H9 (cell line): Measurements from ENCODE around the gene ATP6AP1. TPM values are rescaled to one million over a fixed set of nuclear protein-coding genes. Genes with fewer than 3 reads are reported as not detected.

ENCODE experiments used
- DNase-seq: peaks from one replicate; pipeline ENCODE4 v3.0.0-alpha.2; 2017
- H2AFZ ChIP-seq: one replicate; pipeline ENCODE4 v1.6.1; 2013; ENCODE audit warnings: mild to moderate bottlenecking, low read length, control low read depth, moderate library complexity
- H2AK5ac ChIP-seq: 2 replicates; pipeline ENCODE4 v1.6.1; 2013; ENCODE audit warnings: low read length, control low read depth, mixed read lengths; ENCODE audit not compliant: insufficient read length
- H2BK120ac ChIP-seq: one replicate; pipeline ENCODE4 v1.6.1; 2013; ENCODE audit warnings: low read depth, mild to moderate bottlenecking, low read length, control low read depth, inconsistent platforms; ENCODE audit not compliant: poor library complexity, severe bottlenecking
- H2BK12ac ChIP-seq: 2 replicates; pipeline ENCODE4 v1.6.1; 2013; ENCODE audit warnings: low read length, control low read depth, mixed read lengths, low read depth; ENCODE audit not compliant: insufficient read length
- H2BK15ac ChIP-seq: 2 replicates; pipeline ENCODE4 v1.6.1; 2013; ENCODE audit warnings: low read depth, low read length, control low read depth
- H2BK20ac ChIP-seq: one replicate; pipeline ENCODE4 v1.6.1; 2013; ENCODE audit warnings: low read depth, mild to moderate bottlenecking, low read length, control low read depth, inconsistent platforms; ENCODE audit not compliant: poor library complexity, severe bottlenecking
- H2BK5ac ChIP-seq: 2 replicates; pipeline ENCODE4 v1.6.1; 2013; ENCODE audit warnings: low read length, control low read depth, mixed read lengths; ENCODE audit not compliant: insufficient read length
- H3K14ac ChIP-seq: 2 replicates; pipeline ENCODE4 v1.6.1; 2013; ENCODE audit warnings: low read length, control low read depth; ENCODE audit not compliant: insufficient read depth
- H3K18ac ChIP-seq: 2 replicates; pipeline ENCODE4 v1.6.1; 2013; ENCODE audit warnings: low read depth, mild to moderate bottlenecking, mixed read lengths, low read length, control low read depth; ENCODE audit not compliant: insufficient read length
- H3K23ac ChIP-seq: 2 replicates; pipeline ENCODE4 v1.6.1; 2013; ENCODE audit warnings: low read length, control low read depth, mixed read lengths, low read depth; ENCODE audit not compliant: insufficient read length
- H3K23me2 ChIP-seq: 2 replicates; pipeline ENCODE4 v1.6.1; 2013; ENCODE audit warnings: low read depth, mild to moderate bottlenecking, mixed read lengths, low read length, control low read depth; ENCODE audit not compliant: insufficient read length, poor library complexity, severe bottlenecking
- H3K27ac ChIP-seq: 2 replicates; pipeline ENCODE4 v1.5.1; 2013; ENCODE audit warnings: low read length, control low read depth, mixed read lengths, low read depth; ENCODE audit not compliant: insufficient read length
- H3K27me3 ChIP-seq: 2 replicates; pipeline ENCODE4 v1.6.1; 2013; ENCODE audit warnings: low read length, control low read depth, inconsistent platforms; ENCODE audit not compliant: insufficient read depth
- H3K4ac ChIP-seq: 2 replicates; pipeline ENCODE4 v1.6.1; 2013; ENCODE audit warnings: low read depth, mild to moderate bottlenecking, control low read depth, inconsistent platforms, low read length, moderate library complexity
- H3K4me1 ChIP-seq: 2 replicates; pipeline ENCODE4 v1.6.1; 2013; ENCODE audit warnings: low read length, control low read depth, inconsistent platforms; ENCODE audit not compliant: insufficient read depth
- H3K4me2 ChIP-seq: 2 replicates; pipeline ENCODE4 v1.6.1; 2013; ENCODE audit warnings: low read length, control low read depth, mixed read lengths; ENCODE audit not compliant: insufficient read length, insufficient read depth
- H3K56ac ChIP-seq: 2 replicates; pipeline ENCODE4 v1.6.1; 2013; ENCODE audit warnings: low read depth, mild to moderate bottlenecking, mixed read lengths, low read length, control low read depth; ENCODE audit not compliant: insufficient read length
- H3K79me1 ChIP-seq: 2 replicates; pipeline ENCODE4 v1.6.1; 2013; ENCODE audit warnings: low read depth, mild to moderate bottlenecking, moderate library complexity, low read length, control low read depth, inconsistent platforms; ENCODE audit not compliant: insufficient read depth, poor library complexity, severe bottlenecking
- H3K79me2 ChIP-seq: 2 replicates; pipeline ENCODE4 v1.6.1; 2013; ENCODE audit warnings: low read length, control low read depth, inconsistent platforms; ENCODE audit not compliant: insufficient read depth
- H3K9ac ChIP-seq: 2 replicates; pipeline ENCODE4 v1.6.1; 2013; ENCODE audit warnings: low read length, control low read depth, mixed read lengths; ENCODE audit not compliant: insufficient read length; ENCODE audit errors: extremely low read depth
- H3K9me3 ChIP-seq: one replicate; pipeline ENCODE4 v1.6.1; 2013; ENCODE audit warnings: low read depth, low read length, inconsistent platforms; ENCODE audit not compliant: control insufficient read depth
- H3T11ph ChIP-seq: one replicate; pipeline ENCODE4 v1.6.1; 2013; ENCODE audit warnings: mild to moderate bottlenecking, low read length, control low read depth, inconsistent platforms
- H4K20me1 ChIP-seq: one replicate; pipeline ENCODE4 v1.6.1; 2013; ENCODE audit not compliant: control insufficient read depth, insufficient read length, insufficient read depth
- H4K5ac ChIP-seq: 2 replicates; pipeline ENCODE4 v1.6.1; 2013; ENCODE audit warnings: low read depth, mild to moderate bottlenecking, mixed read lengths, low read length, control low read depth; ENCODE audit not compliant: insufficient read length
- H4K8ac ChIP-seq: replicated peaks from 2 replicates; pipeline ENCODE4 v1.6.1; 2013; ENCODE audit warnings: low read length, control low read depth, mixed read lengths, low read depth; ENCODE audit not compliant: insufficient read length
- H4K91ac ChIP-seq: 2 replicates; pipeline ENCODE4 v1.6.1; 2013; ENCODE audit warnings: low read depth, mild to moderate bottlenecking, moderate library complexity, mixed read lengths, low read length, control low read depth; ENCODE audit not compliant: insufficient read length
- H3K27ac Mint-ChIP-seq, 3 experiments: 2 replicates in 2 of 3; 3 replicates in 1 of 3; pipeline ENCODE4 v1.8.0; 2020 to 2021; ENCODE audit warnings: mixed read lengths in 3 of 3, mild to moderate bottlenecking in 1 of 3, moderate library complexity in 1 of 3
- H3K27me3 Mint-ChIP-seq: 2 replicates; pipeline ENCODE4 v1.8.0; 2021; ENCODE audit warnings: low read depth, mild to moderate bottlenecking, moderate library complexity, mixed read lengths
- H3K36me3 Mint-ChIP-seq, 3 experiments: 2 replicates in 2 of 3; 3 replicates in 1 of 3; pipeline ENCODE4 v1.8.0; 2020 to 2021; ENCODE audit warnings: low read depth in 3 of 3, mixed read lengths in 3 of 3; ENCODE audit not compliant: insufficient read depth in 1 of 3
- H3K4me1 Mint-ChIP-seq, 2 experiments: 2 replicates each; pipeline ENCODE4 v1.8.0; 2020; ENCODE audit warnings: mixed read lengths in 2 of 2
- H3K4me3 Mint-ChIP-seq, 2 experiments: 2 replicates in 1 of 2; 3 replicates in 1 of 2; pipeline ENCODE4 v1.8.0; 2020 to 2021; ENCODE audit warnings: mild to moderate bottlenecking in 2 of 2, mixed read lengths in 2 of 2, moderate library complexity in 1 of 2
- H3K9me3 Mint-ChIP-seq, 2 experiments: 2 replicates in 1 of 2; 3 replicates in 1 of 2; pipeline ENCODE4 v1.8.0; 2020; ENCODE audit warnings: mild to moderate bottlenecking in 2 of 2, mixed read lengths in 2 of 2, moderate library complexity in 1 of 2
- WGBS: extraction: QIAGEN DNeasy Blood & Tissue Kit; methylation state at CpG from one replicate; pipeline ENCODE4 v1.1.7; 2013; ENCODE audit warnings: missing lambda C conversion rate, low lambda C conversion rate, mixed read lengths; ENCODE audit not compliant: insufficient read length; ENCODE audit errors: extremely low coverage; 5-methylcytosine and 5-hydroxymethylcytosine counted together
- total RNA-seq: library from RNA; stranded (reverse); gene quantifications from 2 replicates; pipeline ENCODE4 v1.2.1, GENCODE V29; 2021
- TF ChIP-seq, protein P1 (sequence below): fragments of 200-600 bp; sonication (generic); conservative IDR thresholded peaks from 3 replicates; pipeline ENCODE4 v1.8.0; 2021; ENCODE audit warnings: antibody characterized with exemption, mild to moderate bottlenecking

ATP6AP1 gene
- total RNA-seq, 1 experiment from 2014 or later: 45.6 TPM

DNA sequence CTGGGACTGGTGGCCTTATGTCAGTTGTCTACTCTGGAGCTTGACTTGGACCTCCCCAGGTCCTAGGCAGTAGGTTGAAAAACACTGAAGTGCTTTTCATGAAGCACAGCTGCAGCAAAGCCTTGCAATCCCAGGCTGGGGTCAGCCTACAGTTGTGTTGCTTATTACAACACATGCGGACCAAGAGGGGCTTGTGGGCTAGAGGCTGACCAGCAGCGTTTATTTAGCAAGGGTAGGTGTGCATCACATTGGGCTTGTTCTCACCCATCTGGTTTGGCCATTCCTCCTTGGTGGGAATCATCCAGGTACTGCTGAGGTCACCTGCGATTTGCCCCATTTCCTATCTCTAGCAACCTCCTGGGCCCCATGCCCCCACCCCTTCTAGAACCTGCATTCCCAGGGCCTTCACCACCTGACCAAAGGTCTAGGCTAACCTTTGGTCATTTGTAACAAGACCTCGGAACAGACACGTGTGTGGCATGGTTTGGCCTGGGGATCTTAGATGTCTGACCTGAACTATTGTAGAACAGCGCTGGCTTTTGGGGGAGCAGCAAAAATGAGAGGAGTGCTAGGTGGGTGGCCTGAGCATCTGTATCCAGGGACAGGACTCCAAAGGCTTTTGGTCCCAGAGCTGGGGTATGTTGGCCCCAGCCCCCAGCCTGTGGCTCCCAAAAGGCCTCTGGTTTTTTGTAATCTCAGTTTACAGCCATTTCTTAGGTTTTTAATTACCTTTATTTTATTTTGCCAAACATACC lies 27.3 kb upstream of the ATP6AP1 start:
- no peak overlapping the region for H3K18ac ChIP-seq
- TF ChIP-seq, protein P1, sequence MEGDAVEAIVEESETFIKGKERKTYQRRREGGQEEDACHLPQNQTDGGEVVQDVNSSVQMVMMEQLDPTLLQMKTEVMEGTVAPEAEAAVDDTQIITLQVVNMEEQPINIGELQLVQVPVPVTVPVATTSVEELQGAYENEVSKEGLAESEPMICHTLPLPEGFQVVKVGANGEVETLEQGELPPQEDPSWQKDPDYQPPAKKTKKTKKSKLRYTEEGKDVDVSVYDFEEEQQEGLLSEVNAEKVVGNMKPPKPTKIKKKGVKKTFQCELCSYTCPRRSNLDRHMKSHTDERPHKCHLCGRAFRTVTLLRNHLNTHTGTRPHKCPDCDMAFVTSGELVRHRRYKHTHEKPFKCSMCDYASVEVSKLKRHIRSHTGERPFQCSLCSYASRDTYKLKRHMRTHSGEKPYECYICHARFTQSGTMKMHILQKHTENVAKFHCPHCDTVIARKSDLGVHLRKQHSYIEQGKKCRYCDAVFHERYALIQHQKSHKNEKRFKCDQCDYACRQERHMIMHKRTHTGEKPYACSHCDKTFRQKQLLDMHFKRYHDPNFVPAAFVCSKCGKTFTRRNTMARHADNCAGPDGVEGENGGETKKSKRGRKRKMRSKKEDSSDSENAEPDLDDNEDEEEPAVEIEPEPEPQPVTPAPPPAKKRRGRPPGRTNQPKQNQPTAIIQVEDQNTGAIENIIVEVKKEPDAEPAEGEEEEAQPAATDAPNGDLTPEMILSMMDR: no peak
- Mint-ChIP-seq H3K4me1 (peaks cover 0 to 15% of the 10 kb centered on the region in 2 experiments; a peak in 2 of 4 replicates), H3K27ac (peak overlapping the region in 2 of 3 experiments; percentile 53 to 79; a peak in 2 of 7 replicates), H3K27me3 (peaks cover 5% of the 10 kb centered on the region), H3K9me3 (peaks cover 74 to 79% of the 10 kb centered on the region in 2 experiments), H3K36me3 (peaks cover 30 to 47% (median 36%) of the 10 kb centered on the region in 3 experiments), H3K4me3 (peak overlapping the region; percentile 64 to 97; a peak in 3 of 5 replicates)
- no peak overlapping the region for H4K5ac ChIP-seq
- H3K23me2 ChIP-seq: peaks cover 16% of the 10 kb centered on the region
- H3T11ph ChIP-seq: no peak overlapping the region
- H2BK20ac ChIP-seq: no peak overlapping the region
- no peak overlapping the region for H3K23ac ChIP-seq
- H2BK120ac ChIP-seq: no peak overlapping the region
- WGBS: no CpG with 5 or more reads among the region's 6 CpGs
- H3K4ac ChIP-seq: no peak overlapping the region
- no peak overlapping the region for H2AFZ ChIP-seq
- no peak overlapping the region for H2BK15ac ChIP-seq
- H3K79me1 ChIP-seq: no peaks in the 10 kb centered on the region
- no peak overlapping the region for H3K27ac ChIP-seq
- H3K27me3 ChIP-seq: no peaks in the 10 kb centered on the region
- no peak overlapping the region for H2AK5ac ChIP-seq
- H4K8ac ChIP-seq: no peak overlapping the region
- no peak overlapping the region for H3K14ac ChIP-seq
- H2BK12ac ChIP-seq: no peak overlapping the region
- no peak overlapping the region for H3K9ac ChIP-seq
- H4K91ac ChIP-seq: no peak overlapping the region
- H3K79me2 ChIP-seq: peaks cover 3% of the 10 kb centered on the region; the same call in 1 of the 2 replicates
- no peak overlapping the region for H3K4me2 ChIP-seq
- DNase-seq: peak; percentile 66
- no peaks in the 10 kb centered on the region for H3K4me1 ChIP-seq
- no peak overlapping the region for H3K56ac ChIP-seq
- H2BK5ac ChIP-seq: no peak overlapping the region
- peaks cover 36% of the 10 kb centered on the region for H3K9me3 ChIP-seq
- H4K20me1 ChIP-seq: no peaks in the 10 kb centered on the region
